HG03066 (cell line): ENCODE measurements around the gene PSMD12.
"Not testable (repeated sequence)": the region's sequence is repeated elsewhere in the genome, so short reads cannot be mapped to it uniquely, and the experiment has no call there.

Experiments used
- ATAC-seq: cut with Tn5 transposase; IDR thresholded peaks from one replicate; pipeline ENCODE4 v1.9.1; 2021; ENCODE audit warnings: low read depth; ENCODE audit not compliant: unreplicated experiment

Gene PSMD12

GRCh38 chr17:67359960-67360791 lies 6.2 kb downstream of the PSMD12 start:
- no peak for ATAC-seq

DNA sequence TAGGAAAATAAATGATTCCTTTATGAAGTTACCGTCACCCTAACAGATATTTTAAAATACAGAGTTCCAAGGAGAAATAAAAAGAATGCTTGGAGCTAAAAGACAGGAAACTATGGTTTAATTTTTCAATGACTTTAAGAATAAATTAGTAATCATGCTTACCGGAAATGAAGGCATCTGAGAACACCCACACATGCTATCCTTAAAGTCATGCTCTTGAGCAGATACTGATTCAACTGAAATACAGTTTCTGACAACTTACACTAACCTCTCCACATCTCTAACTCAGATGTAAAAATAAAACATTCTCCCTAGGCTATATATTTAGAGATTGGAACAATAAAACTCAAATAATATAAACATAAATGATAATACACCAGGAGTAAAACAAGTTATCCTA lies 7.8 kb downstream of the PSMD12 start:
- ATAC-seq = no peak

GRCh38 chr17:67353929-67354574 lies 12.3 kb downstream of the PSMD12 start:
- no peak for ATAC-seq

GRCh38 chr17:67353161-67353560 lies 13.2 kb downstream of the PSMD12 start:
- no peak for ATAC-seq

DNA sequence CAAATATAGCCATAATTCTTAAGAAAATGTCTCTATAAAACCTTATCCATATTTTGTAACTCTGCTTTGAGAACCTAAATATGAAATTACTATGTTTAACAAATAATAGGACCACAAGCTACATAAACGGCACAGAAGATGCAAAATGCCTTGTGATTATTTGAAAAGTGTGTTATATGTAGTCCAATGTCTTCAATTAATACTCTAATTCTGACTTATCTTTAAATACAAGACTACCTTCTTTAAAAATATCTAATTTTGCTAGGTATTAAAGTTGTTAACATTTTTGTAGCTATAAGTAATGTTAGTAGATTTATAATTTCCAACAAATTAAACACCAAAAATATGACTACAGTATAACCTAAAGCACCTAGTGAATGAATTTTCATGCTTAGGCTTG lies 17.0 kb downstream of the PSMD12 start:
- ATAC-seq = no peak

GRCh38 chr17:67347826-67348225 lies 18.6 kb downstream of the PSMD12 start:
- no peak for ATAC-seq

- ATAC-seq = no peak
Measured at GRCh38 chr17:67343237-67343636, 23.1 kb downstream of the PSMD12 start.

- ATAC-seq = not testable (repeated sequence)
Measured at GRCh38 chr17:67338353-67338752, 28.0 kb downstream of the PSMD12 start.

- no peak for ATAC-seq
Measured at GRCh38 chr17:67336859-67337258, 29.5 kb downstream of the PSMD12 start.

- ATAC-seq = no peak
Measured at GRCh38 chr17:67335245-67335835, 31.0 kb downstream of the PSMD12 start.

DNA sequence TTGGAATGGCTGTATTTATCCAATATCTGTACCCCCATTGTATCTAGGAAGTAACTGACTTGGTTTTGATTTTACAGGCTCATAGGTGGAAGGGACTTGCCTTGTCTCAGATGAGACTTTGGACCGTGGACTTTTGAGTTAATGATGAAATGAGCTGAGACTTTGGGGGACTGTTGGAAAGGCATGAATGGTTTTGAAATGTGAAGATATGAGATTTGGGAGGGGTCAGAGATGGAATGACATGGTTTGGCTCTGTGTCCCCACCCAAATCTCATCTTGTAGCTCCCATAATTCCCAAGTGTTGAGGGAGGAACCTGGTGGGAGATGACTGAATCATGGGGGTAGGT lies 34.2 kb downstream of the PSMD12 start:
- ATAC-seq = not testable (repeated sequence)

GRCh38 chr17:67331381-67332161 lies 34.8 kb downstream of the PSMD12 start:
- not testable (repeated sequence) for ATAC-seq

DNA sequence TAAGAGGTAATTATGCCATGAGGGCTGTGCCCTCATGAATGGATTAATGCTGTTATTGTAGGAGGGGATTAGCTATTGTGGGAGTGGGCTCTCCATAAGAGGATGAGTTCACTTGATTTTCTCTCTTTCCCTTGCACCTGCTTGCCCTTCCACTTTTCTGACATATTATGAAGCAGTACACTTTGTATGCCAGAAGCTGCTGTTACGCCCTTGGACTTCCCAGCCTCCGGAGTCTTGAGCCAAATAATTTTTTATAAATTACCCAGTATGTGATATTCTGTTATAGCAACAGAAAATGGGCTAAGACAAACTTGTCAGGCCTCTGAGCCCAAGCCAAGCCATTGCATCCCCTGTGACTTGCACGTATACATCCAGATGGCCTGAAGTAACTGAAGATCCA lies 38.4 kb downstream of the PSMD12 start:
- ATAC-seq = no peak

- ATAC-seq = not testable (repeated sequence)
Measured at GRCh38 chr17:67326959-67327745, 39.2 kb downstream of the PSMD12 start.

DNA sequence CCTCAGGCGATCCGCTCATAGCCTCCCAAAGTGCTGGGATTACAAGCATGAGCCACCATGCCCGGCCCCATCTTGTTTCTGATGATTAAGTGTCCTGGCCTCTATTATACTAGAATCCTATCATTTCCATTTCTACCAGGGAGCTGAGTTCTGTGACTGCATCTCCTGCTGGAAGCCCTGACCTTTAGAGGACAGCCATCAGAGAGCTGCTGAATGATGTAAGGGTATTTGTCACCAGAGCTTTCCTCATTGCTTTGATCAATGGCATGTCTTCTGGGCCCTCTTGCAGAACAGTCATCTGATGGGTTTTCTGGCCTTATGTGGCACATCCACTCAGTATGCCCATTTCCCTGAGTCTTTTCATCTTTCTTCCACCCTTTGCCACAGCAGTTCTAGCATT lies 39.9 kb downstream of the PSMD12 start:
- ATAC-seq = no peak

DNA sequence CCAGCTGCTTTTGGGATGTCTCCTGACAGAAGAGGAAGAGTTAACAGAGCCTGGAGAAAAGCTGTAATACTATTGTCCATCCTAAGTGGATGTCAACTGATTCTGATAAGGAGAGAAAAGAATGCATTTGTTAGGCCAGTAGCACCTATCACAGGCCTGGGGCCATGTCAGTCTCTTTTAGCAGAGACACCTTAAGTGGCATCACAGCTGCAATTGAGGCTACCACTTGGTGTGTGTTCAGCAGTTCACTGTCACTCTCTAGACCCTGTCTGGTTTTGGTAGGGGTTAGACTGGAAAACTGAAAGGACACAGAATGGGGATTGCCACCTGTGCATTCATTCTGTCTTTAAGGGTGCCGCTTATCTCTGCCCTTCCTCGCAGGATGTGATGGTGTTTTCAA lies 42.0 kb downstream of the PSMD12 start:
- ATAC-seq = no peak

GRCh38 chr17:67323445-67323844 lies 42.9 kb downstream of the PSMD12 start:
- ATAC-seq = no peak

- no peak for ATAC-seq
Measured at GRCh38 chr17:67322042-67322787, 44.2 kb downstream of the PSMD12 start.

DNA sequence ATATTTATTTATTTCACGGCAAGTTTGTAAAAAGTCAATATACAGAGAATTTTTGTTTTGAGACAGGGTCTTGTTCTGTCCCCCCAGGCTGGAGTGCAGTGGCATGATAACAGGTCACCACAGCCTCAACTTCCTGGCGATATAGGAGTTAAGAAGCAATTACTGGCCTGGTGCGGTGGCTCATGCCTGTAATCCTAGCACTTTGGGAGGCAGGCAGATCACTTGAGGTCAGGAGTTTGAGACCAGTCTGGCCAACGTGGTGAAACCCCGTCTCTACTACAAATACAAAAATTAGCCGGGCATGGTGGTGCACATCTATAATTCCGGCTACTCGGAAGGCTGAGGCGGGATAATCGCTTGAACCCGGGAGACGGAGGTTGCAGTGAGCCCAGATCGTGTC lies 44.9 kb downstream of the PSMD12 start:
- not testable (repeated sequence) for ATAC-seq

- ATAC-seq = no peak
Measured at GRCh38 chr17:67316781-67317180, 49.6 kb downstream of the PSMD12 start.
